HG02840 (cell line): Measurements from ENCODE around the gene SUMO3.

ENCODE experiments used
- ATAC-seq: cut with Tn5 transposase; IDR thresholded peaks from one replicate; pipeline ENCODE4 v1.9.1; 2021; ENCODE audit warnings: mild to moderate bottlenecking, moderate library complexity, moderate number of reproducible peaks; ENCODE audit not compliant: unreplicated experiment, low FRiP score

Gene SUMO3

GRCh38 chr21:44805859-44806258 is 12.0 kb downstream of the SUMO3 start:
- no peak for ATAC-seq

GRCh38 chr21:44805226-44805625 is 12.6 kb downstream of the SUMO3 start:
- ATAC-seq: no peak

GRCh38 chr21:44804762-44805161 is 13.1 kb downstream of the SUMO3 start:
- no peak for ATAC-seq

- no peak for ATAC-seq
These were observed 14.2 kb downstream of the SUMO3 start for GRCh38 chr21:44803651-44804050.

- ATAC-seq: no peak
These were observed 15.3 kb downstream of the SUMO3 start for GRCh38 chr21:44802396-44803153.

- ATAC-seq: peak; percentile 83
These were observed 16.1 kb downstream of the SUMO3 start, which contains the start of gene UBE2G2 for GRCh38 chr21:44801468-44802395. UBE2G2 (minus strand) TSS chr21:44801820; CDS start chr21:44801748, 72 bp downstream.

GRCh38 chr21:44800971-44801467 is 16.8 kb downstream of the SUMO3 start:
- no peak for ATAC-seq

GRCh38 chr21:44800103-44800502 is 17.8 kb downstream of the SUMO3 start:
- no peak for ATAC-seq

GRCh38 chr21:44799646-44800045 is 18.2 kb downstream of the SUMO3 start:
- ATAC-seq: no peak

GRCh38 chr21:44797775-44798174 is 20.1 kb downstream of the SUMO3 start:
- ATAC-seq: no peak

- no peak for ATAC-seq
These were observed 22.5 kb downstream of the SUMO3 start for GRCh38 chr21:44795342-44795741.

GRCh38 chr21:44793592-44794374 is 24.1 kb downstream of the SUMO3 start:
- ATAC-seq: no peak

- ATAC-seq: no peak
These were observed 24.9 kb downstream of the SUMO3 start for GRCh38 chr21:44792702-44793591.

- ATAC-seq: no peak
These were observed 25.9 kb downstream of the SUMO3 start for GRCh38 chr21:44791993-44792392.

- no peak for ATAC-seq
These were observed 26.6 kb downstream of the SUMO3 start for GRCh38 chr21:44791246-44791645.

GRCh38 chr21:44790368-44790767 is 27.5 kb downstream of the SUMO3 start:
- ATAC-seq: no peak

GRCh38 chr21:44789880-44790279 is 28.0 kb downstream of the SUMO3 start:
- ATAC-seq: no peak

- ATAC-seq: no peak
These were observed 32.1 kb downstream of the SUMO3 start for GRCh38 chr21:44785620-44786335.

GRCh38 chr21:44784810-44785209 is 33.1 kb downstream of the SUMO3 start:
- ATAC-seq: no peak
